Right hindlimb (tissue), 1 donor: Measurements from ENCODE around the gene HOMER3.
A peak's percentile ranks its signal among the peaks of the same experiment; 100 is the strongest.
"Not testable (repeated sequence)": the region's sequence is repeated elsewhere in the genome, so short reads cannot be mapped to it uniquely, and the experiment has no call there.

Source experiments
- DNase-seq: peaks from one replicate; pipeline ENCODE4 v3.0.0-alpha.2; 2018

Gene HOMER3

GRCh38 chr19:18922228-18922985 is 18.6 kb downstream of the HOMER3 start:
- no peak for DNase-seq

- DNase-seq: no peak
These were observed 19.4 kb downstream of the HOMER3 start for GRCh38 chr19:18921593-18921992.

GRCh38 chr19:18920400-18920799 is 20.6 kb downstream of the HOMER3 start:
- DNase-seq: no peak

- DNase-seq: no peak
These were observed 21.2 kb downstream of the HOMER3 start for GRCh38 chr19:18919900-18920214.

GRCh38 chr19:18919086-18919899 is 21.7 kb downstream of the HOMER3 start, which contains the start of the genes COPE and DDX49:
Gene COPE, minus strand, starts transcription at chr19:18919387. Its CDS starts 39 bp downstream, at chr19:18919348.
Gene DDX49, plus strand, starts transcription at chr19:18919715. Its CDS starts 27 bp downstream, at chr19:18919742.
- peak; percentile 99 for DNase-seq

GRCh38 chr19:18917593-18917992 is 23.4 kb downstream of the HOMER3 start:
- not testable (repeated sequence) for DNase-seq

GRCh38 chr19:18915639-18916038 is 25.4 kb downstream of the HOMER3 start:
- peak; percentile 59 for DNase-seq

- no peak for DNase-seq
These were observed 27.6 kb downstream of the HOMER3 start for GRCh38 chr19:18913466-18913865.

GRCh38 chr19:18912933-18913332 is 28.1 kb downstream of the HOMER3 start:
- DNase-seq: no peak

- DNase-seq: no peak
These were observed 30.1 kb downstream of the HOMER3 start for GRCh38 chr19:18910801-18911436.

GRCh38 chr19:18910010-18910409 is 31.0 kb downstream of the HOMER3 start:
- DNase-seq: peak; percentile 14

GRCh38 chr19:18908917-18909619 is 31.9 kb downstream of the HOMER3 start:
- DNase-seq: peak; percentile 11

GRCh38 chr19:18906605-18907519 is 34.2 kb downstream of the HOMER3 start:
- DNase-seq: no peak

GRCh38 chr19:18905513-18906236 is 35.3 kb downstream of the HOMER3 start:
- no peak for DNase-seq

- DNase-seq: no peak
These were observed 36.0 kb downstream of the HOMER3 start for GRCh38 chr19:18905058-18905456.

GRCh38 chr19:18904334-18905057 is 36.5 kb downstream of the HOMER3 start:
- DNase-seq: no peak

GRCh38 chr19:18903156-18904037 is 37.6 kb downstream of the HOMER3 start:
- DNase-seq: peak; percentile 21

GRCh38 chr19:18902519-18902918 is 38.5 kb downstream of the HOMER3 start:
- DNase-seq: not testable (repeated sequence)

- DNase-seq: peak; percentile 9
These were observed 39.5 kb downstream of the HOMER3 start for GRCh38 chr19:18901491-18901890.
